DND-41 (cell line): Measurements from ENCODE around the gene NRROS.

ENCODE experiments used
- EZH2 ChIP-seq: IDR thresholded peaks from 3 replicates; pipeline ENCODE4 v1.6.1; 2012; ENCODE audit warnings: borderline replicate concordance, low read depth, mild to moderate bottlenecking, moderate library complexity, low read length, inconsistent platforms; ENCODE audit not compliant: severe bottlenecking
- TF ChIP-seq, protein P1 (sequence below): IDR thresholded peaks from 2 replicates; pipeline ENCODE4 v1.5.1; 2012; ENCODE audit warnings: borderline replicate concordance, low read length, moderate library complexity, mild to moderate bottlenecking; ENCODE audit not compliant: poor library complexity, severe bottlenecking; ENCODE audit errors: extremely low read depth

DNA sequence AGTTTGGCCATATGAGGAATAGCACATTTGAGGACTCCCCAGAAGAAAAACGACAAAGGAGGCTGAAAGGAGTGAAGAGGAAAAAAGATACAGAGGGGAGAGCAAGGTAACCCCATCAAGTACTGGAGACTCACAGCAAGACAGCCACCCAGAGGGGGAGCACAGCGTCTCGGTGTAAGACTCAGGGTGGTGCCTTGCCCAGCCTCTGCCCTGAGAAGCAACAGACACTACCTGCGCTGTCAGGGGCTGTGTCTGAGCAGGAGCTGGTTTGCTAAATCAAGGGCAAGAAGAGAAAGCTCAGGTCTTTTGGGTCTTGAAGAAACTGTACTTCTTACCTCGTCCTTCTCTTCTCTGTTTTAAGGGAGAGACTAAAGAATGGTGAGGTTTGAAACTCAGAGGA, 43.1 kb upstream of the NRROS start:
- TF ChIP-seq, protein P1, sequence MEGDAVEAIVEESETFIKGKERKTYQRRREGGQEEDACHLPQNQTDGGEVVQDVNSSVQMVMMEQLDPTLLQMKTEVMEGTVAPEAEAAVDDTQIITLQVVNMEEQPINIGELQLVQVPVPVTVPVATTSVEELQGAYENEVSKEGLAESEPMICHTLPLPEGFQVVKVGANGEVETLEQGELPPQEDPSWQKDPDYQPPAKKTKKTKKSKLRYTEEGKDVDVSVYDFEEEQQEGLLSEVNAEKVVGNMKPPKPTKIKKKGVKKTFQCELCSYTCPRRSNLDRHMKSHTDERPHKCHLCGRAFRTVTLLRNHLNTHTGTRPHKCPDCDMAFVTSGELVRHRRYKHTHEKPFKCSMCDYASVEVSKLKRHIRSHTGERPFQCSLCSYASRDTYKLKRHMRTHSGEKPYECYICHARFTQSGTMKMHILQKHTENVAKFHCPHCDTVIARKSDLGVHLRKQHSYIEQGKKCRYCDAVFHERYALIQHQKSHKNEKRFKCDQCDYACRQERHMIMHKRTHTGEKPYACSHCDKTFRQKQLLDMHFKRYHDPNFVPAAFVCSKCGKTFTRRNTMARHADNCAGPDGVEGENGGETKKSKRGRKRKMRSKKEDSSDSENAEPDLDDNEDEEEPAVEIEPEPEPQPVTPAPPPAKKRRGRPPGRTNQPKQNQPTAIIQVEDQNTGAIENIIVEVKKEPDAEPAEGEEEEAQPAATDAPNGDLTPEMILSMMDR, result no peak
- no peak for TF ChIP-seq EZH2
